HG03442 (cell line): ENCODE measurements around the gene TRAK1.

Experiments used
- ATAC-seq: cut with Tn5 transposase; IDR thresholded peaks from one replicate; pipeline ENCODE4 v1.9.1; 2021; ENCODE audit warnings: mild to moderate bottlenecking, moderate library complexity; ENCODE audit not compliant: unreplicated experiment

Gene TRAK1

GRCh38 chr3:42090973-42091731 lies at the start of gene TRAK1:
Gene TRAK1, plus strand, starts transcription at chr3:42091357. Its CDS starts 113 bp downstream, at chr3:42091470.
- no peak for ATAC-seq

- no peak for ATAC-seq
Measured at GRCh38 chr3:42042747-42043098, 48.4 kb upstream of the TRAK1 start.

GRCh38 chr3:42043099-42043813 lies 47.9 kb upstream of the TRAK1 start:
- no peak for ATAC-seq

- no peak for ATAC-seq
Measured at GRCh38 chr3:42045708-42046243, 45.4 kb upstream of the TRAK1 start.

- peak; percentile 51 for ATAC-seq
Measured at GRCh38 chr3:42048526-42048925, 42.6 kb upstream of the TRAK1 start.

GRCh38 chr3:42050126-42050525 lies 41.0 kb upstream of the TRAK1 start:
- no peak for ATAC-seq

- ATAC-seq = peak; percentile 29
Measured at GRCh38 chr3:42051384-42052131, 39.6 kb upstream of the TRAK1 start.

GRCh38 chr3:42052132-42052483 lies 39.0 kb upstream of the TRAK1 start:
- ATAC-seq = peak; percentile 69

GRCh38 chr3:42052484-42053351 lies 38.4 kb upstream of the TRAK1 start:
- ATAC-seq = no peak

- no peak for ATAC-seq
Measured at GRCh38 chr3:42053476-42053875, 37.7 kb upstream of the TRAK1 start.

- no peak for ATAC-seq
Measured at GRCh38 chr3:42055291-42055690, 35.9 kb upstream of the TRAK1 start.

- ATAC-seq = no peak
Measured at GRCh38 chr3:42056840-42057239, 34.3 kb upstream of the TRAK1 start.

GRCh38 chr3:42057561-42058211 lies 33.5 kb upstream of the TRAK1 start:
- ATAC-seq = peak; percentile 88

- ATAC-seq = no peak
Measured at GRCh38 chr3:42061025-42061712, 30.0 kb upstream of the TRAK1 start.

- no peak for ATAC-seq
Measured at GRCh38 chr3:42061713-42062380, 29.3 kb upstream of the TRAK1 start.

GRCh38 chr3:42062464-42062863 lies 28.7 kb upstream of the TRAK1 start:
- ATAC-seq = no peak

GRCh38 chr3:42063888-42064287 lies 27.3 kb upstream of the TRAK1 start:
- ATAC-seq = no peak

- ATAC-seq = no peak
Measured at GRCh38 chr3:42066516-42067181, 24.5 kb upstream of the TRAK1 start.
